PC-9 (cell line): ENCODE data around the gene LPCAT2.

Source experiments
- CTCF ChIP-seq: fragments of 200-600 bp; sonication (generic); conservative IDR thresholded peaks from 2 replicates; pipeline ENCODE4 v1.6.1; 2017; ENCODE audit warnings: mixed run types, antibody characterized with exemption, mild to moderate bottlenecking, moderate library complexity
- EZH2 ChIP-seq: fragments of 200-600 bp; sonication (generic); IDR thresholded peaks from 2 replicates; pipeline ENCODE4 v1.8.0; 2017; ENCODE audit warnings: antibody characterized with exemption, low read depth

- TF ChIP-seq CTCF (no peak), EZH2 (no peak)
These were observed 89.1 kb downstream of the LPCAT2 start for GRCh38 chr16:55597928-55598327.
